ENCODE measurements around the gene INO80D. TPM values are rescaled to one million over a fixed set of nuclear protein-coding genes. Genes with fewer than 3 reads are reported as not detected.

INO80D gene
- total and polyA plus RNA-seq, 9 donors, result 3.2 to 37.6 (median 23.9) TPM

DNA sequence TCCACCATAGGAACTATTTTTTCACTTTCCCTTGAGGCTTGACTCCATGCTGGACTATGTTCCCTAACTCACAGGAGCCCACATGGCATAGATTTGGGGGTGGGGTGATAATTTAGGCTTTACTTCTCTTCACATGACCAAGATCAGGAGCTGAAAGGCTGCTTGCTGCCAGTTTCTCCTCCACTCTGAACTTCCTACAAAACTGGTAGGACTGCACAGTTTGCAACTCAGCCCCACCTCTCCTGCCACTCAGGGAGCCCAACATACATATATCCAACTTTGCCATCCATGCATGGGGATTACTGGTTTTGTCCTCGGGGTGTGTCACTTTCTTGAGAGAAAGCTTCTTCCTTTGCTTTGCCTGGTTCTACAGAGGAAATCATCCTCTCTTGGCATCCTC, 14.2 kb downstream of the INO80D start:
- Histone ChIP-seq H3K4me1 (ENCODE audit: insufficient read depth) (peaks cover 1% of the 10 kb centered on the region), H3K9me3 (no peaks in the 10 kb centered on the region), H3K36me3 (no peaks in the 10 kb centered on the region), H3K27ac (no peak overlapping the region), H3K4me3 (no peak overlapping the region), H3K27me3 (no peaks in the 10 kb centered on the region)
- DNase-seq, result no peak
- intact Hi-C loops (cut with DNase I), result no loop called here
- WGBS, 3 donors, result 82 to 89% (median 86%) methylated on average over 1 of the region's 1 CpG
- TF ChIP-seq POLR2A (IDR thresholded peaks at IDR 0.05), result no peak
- TF ChIP-seq, protein P1, sequence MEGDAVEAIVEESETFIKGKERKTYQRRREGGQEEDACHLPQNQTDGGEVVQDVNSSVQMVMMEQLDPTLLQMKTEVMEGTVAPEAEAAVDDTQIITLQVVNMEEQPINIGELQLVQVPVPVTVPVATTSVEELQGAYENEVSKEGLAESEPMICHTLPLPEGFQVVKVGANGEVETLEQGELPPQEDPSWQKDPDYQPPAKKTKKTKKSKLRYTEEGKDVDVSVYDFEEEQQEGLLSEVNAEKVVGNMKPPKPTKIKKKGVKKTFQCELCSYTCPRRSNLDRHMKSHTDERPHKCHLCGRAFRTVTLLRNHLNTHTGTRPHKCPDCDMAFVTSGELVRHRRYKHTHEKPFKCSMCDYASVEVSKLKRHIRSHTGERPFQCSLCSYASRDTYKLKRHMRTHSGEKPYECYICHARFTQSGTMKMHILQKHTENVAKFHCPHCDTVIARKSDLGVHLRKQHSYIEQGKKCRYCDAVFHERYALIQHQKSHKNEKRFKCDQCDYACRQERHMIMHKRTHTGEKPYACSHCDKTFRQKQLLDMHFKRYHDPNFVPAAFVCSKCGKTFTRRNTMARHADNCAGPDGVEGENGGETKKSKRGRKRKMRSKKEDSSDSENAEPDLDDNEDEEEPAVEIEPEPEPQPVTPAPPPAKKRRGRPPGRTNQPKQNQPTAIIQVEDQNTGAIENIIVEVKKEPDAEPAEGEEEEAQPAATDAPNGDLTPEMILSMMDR (IDR thresholded peaks at IDR 0.05), result no peak
- no peak for TF ChIP-seq EP300 (IDR thresholded peaks at IDR 0.05)

DNA sequence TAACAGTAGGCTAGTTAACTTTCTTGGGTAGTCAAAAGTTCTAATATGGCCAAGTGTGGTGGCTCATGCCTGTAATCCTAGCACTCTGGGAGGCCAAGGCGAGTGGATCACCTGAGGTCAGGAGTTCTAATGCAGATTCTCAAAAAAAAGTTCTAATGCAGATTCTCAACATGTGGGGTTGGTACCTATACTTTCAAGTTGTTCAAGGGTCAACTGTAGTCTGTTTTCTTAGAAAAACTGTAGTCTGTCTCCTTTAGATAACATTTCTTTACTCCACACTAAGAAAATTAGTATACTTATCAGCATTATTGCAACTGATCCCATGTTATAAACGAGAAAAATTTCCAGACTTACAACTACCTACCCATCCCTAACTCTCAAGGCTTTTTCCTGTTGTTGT, 16.6 kb downstream of the INO80D start:
- intact Hi-C loops (cut with DNase I), result no loop called here
- Histone ChIP-seq H3K4me1 (ENCODE audit: insufficient read depth) (peaks cover 1% of the 10 kb centered on the region), H3K4me3 (no peak overlapping the region), H3K36me3 (no peaks in the 10 kb centered on the region), H3K9me3 (no peaks in the 10 kb centered on the region), H3K27me3 (no peaks in the 10 kb centered on the region), H3K27ac (no peak overlapping the region)
- no peak for TF ChIP-seq POLR2A (IDR thresholded peaks at IDR 0.05)
- TF ChIP-seq EP300 (IDR thresholded peaks at IDR 0.05), result no peak
- TF ChIP-seq, protein P1 (IDR thresholded peaks at IDR 0.05), result no peak
- 71 to 83% (median 77%) methylated on average over 2 of the region's 2 CpGs for WGBS, 3 donors
- DNase-seq, result no peak

DNA sequence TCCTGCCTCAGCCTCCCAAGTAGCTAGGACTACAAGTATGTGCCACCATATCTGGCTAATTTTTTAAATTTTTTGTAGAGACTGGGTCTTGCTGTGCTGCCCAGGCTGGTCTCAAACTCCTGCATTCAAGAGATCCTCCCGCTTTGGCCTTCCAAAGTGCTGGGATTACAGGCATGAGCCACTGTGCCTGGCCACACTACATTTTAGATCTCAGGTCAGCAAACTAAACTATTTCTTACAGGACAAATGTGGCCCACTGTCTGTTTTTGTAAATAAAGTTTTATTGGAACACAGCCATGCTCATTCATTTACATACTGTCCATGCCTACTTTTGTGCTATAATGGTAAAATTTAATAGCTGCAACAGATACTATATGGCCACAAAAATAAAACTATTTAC, 17.8 kb downstream of the INO80D start:
- no peaks in the 10 kb centered on the region for H3K4me1 ChIP-seq (ENCODE audit: insufficient read depth)
- H3K27me3 ChIP-seq, result no peaks in the 10 kb centered on the region
- H3K36me3 ChIP-seq, result no peaks in the 10 kb centered on the region
- no peak for DNase-seq
- TF ChIP-seq POLR2A (IDR thresholded peaks at IDR 0.05) (no peak), EP300 (IDR thresholded peaks at IDR 0.05) (no peak)
- TF ChIP-seq, protein P1 (IDR thresholded peaks at IDR 0.05), result no peak
- no peak overlapping the region for H3K27ac ChIP-seq
- H3K4me3 ChIP-seq, result no peak overlapping the region
- intact Hi-C loops (cut with DNase I), result no loop called here
- WGBS, 3 donors, result 96 to 100% (median 96%) methylated on average over 1 of the region's 1 CpG
- H3K9me3 ChIP-seq, result no peaks in the 10 kb centered on the region

DNA sequence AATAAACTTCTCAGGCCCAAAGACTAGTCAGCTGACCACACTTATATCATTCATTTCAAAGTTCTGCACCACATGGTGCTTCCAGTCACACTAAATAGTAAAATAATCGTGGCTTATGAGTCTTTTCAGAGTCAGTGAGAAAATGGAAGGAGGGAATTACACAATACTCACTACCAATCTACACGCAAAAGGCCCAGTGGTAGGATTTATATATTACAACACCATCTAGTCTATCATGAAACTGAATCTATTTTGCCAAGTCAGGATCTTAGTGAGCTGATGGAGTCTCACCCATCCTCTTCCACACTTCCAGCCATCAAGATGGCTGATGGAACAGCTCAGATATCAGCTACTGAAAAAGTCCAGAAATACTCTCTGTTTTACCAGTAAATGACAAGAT, 21.9 kb downstream of the INO80D start:
- intact Hi-C loops (cut with DNase I), result no loop called here
- Histone ChIP-seq H3K36me3 (no peaks in the 10 kb centered on the region), H3K4me3 (no peak overlapping the region), H3K27ac (no peak overlapping the region), H3K27me3 (no peaks in the 10 kb centered on the region), H3K9me3 (no peaks in the 10 kb centered on the region), H3K4me1 (ENCODE audit: insufficient read depth) (no peaks in the 10 kb centered on the region)
- 91 to 95% (median 93%) methylated on average over 2 of the region's 2 CpGs for WGBS, 3 donors
- DNase-seq, result no peak
- TF ChIP-seq POLR2A (IDR thresholded peaks at IDR 0.05) (no peak), EP300 (IDR thresholded peaks at IDR 0.05) (no peak)
- TF ChIP-seq, protein P1 (IDR thresholded peaks at IDR 0.05), result no peak

DNA sequence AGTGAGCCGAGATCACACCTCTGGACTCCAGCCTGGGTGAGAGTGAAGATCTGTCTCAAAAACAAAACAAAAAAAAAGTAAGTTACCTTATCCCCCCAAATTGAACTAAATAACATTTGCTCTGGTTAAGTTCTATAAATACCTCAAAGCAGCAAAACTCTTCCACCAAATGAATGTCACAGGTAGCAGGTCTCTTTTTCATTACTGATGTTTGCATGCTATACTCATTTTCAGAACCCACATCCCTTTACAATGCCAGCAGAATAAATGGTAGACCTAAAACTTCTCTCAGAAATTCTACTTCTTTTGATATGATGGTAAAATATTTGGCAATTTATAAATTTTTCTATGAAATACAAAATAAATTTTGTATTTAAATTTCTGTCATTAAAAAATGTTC, 22.3 kb downstream of the INO80D start:
- no peak overlapping the region for H3K27ac ChIP-seq
- H3K4me3 ChIP-seq, result no peak overlapping the region
- TF ChIP-seq POLR2A (IDR thresholded peaks at IDR 0.05) (no peak), EP300 (IDR thresholded peaks at IDR 0.05) (no peak)
- TF ChIP-seq, protein P1 (IDR thresholded peaks at IDR 0.05), result no peak
- intact Hi-C loops (cut with DNase I), result no loop called here
- no peaks in the 10 kb centered on the region for H3K27me3 ChIP-seq
- no peaks in the 10 kb centered on the region for H3K4me1 ChIP-seq (ENCODE audit: insufficient read depth)
- 100% methylated on average over 1 of the region's 1 CpG for WGBS, 3 donors
- DNase-seq, result no peak
- no peaks in the 10 kb centered on the region for H3K36me3 ChIP-seq
- no peaks in the 10 kb centered on the region for H3K9me3 ChIP-seq
